ENCODE results near the gene GJD3.
"Not testable (repeated sequence)": the region's sequence is repeated elsewhere in the genome, so short reads cannot be mapped to it uniquely, and the experiment has no call there.

The GJD3 gene

GRCh38 chr17:40364121-40364861 is at the start of gene GJD3:
Gene GJD3 (minus strand): TSS chr17:40364737. CDS start chr17:40363815, 922 bp downstream.
- DNase-seq: no peak

- DNase-seq: not testable (repeated sequence)
These were observed 49.8 kb upstream of the GJD3 start for GRCh38 chr17:40414312-40414711.

- no peak for DNase-seq
These were observed 48.3 kb upstream of the GJD3 start for GRCh38 chr17:40412880-40413279.

GRCh38 chr17:40411821-40412220 is 47.3 kb upstream of the GJD3 start:
- DNase-seq: no peak

- no peak for DNase-seq
These were observed 45.5 kb upstream of the GJD3 start for GRCh38 chr17:40410082-40410481.

GRCh38 chr17:40409540-40409939 is 45.0 kb upstream of the GJD3 start:
- not testable (repeated sequence) for DNase-seq

- no peak for DNase-seq
These were observed 42.9 kb upstream of the GJD3 start for GRCh38 chr17:40407460-40407859.

- DNase-seq: no peak
These were observed 39.5 kb upstream of the GJD3 start for GRCh38 chr17:40404003-40404402.

- DNase-seq: no peak
These were observed 38.1 kb upstream of the GJD3 start for GRCh38 chr17:40402668-40403067.

- DNase-seq: no peak
These were observed 34.6 kb upstream of the GJD3 start for GRCh38 chr17:40399185-40399584.

- DNase-seq: not testable (repeated sequence)
These were observed 22.0 kb upstream of the GJD3 start for GRCh38 chr17:40386555-40386954.

- no peak for DNase-seq
These were observed 17.7 kb upstream of the GJD3 start for GRCh38 chr17:40382251-40382650.

GRCh38 chr17:40378966-40379365 is 14.4 kb upstream of the GJD3 start:
- DNase-seq: no peak

- DNase-seq: no peak
These were observed 13.3 kb upstream of the GJD3 start for GRCh38 chr17:40377832-40378231.

- peak; percentile 47 for DNase-seq
These were observed 12.0 kb upstream of the GJD3 start for GRCh38 chr17:40376541-40376940.

GRCh38 chr17:40375786-40376185 is 11.2 kb upstream of the GJD3 start:
- not testable (repeated sequence) for DNase-seq

- DNase-seq: no peak
These were observed 10.4 kb upstream of the GJD3 start for GRCh38 chr17:40374821-40375498.

GRCh38 chr17:40373999-40374398 is 9.5 kb upstream of the GJD3 start:
- DNase-seq: no peak

GRCh38 chr17:40373324-40373723 is 8.8 kb upstream of the GJD3 start:
- no peak for DNase-seq

GRCh38 chr17:40372644-40373043 is 8.1 kb upstream of the GJD3 start:
- DNase-seq: not testable (repeated sequence)

- DNase-seq: no peak
These were observed 7.5 kb upstream of the GJD3 start for GRCh38 chr17:40372031-40372430.

- peak; percentile 42 for DNase-seq
These were observed 6.9 kb upstream of the GJD3 start for GRCh38 chr17:40371261-40371929.

GRCh38 chr17:40369923-40370322 is 5.4 kb upstream of the GJD3 start:
- DNase-seq: no peak

- DNase-seq: not testable (repeated sequence)
These were observed 3.2 kb upstream of the GJD3 start for GRCh38 chr17:40367728-40368127.

Measured in activated CD4-positive, alpha-beta T cell treated with anti-CD3 and anti-CD28 coated beads for 48 hours (primary cell).